ENCODE measurements around the gene NECTIN3. TPM values are rescaled to one million over a fixed set of nuclear protein-coding genes. Genes with fewer than 3 reads are reported as not detected.
A peak's percentile ranks its signal among the peaks of the same experiment; 100 is the strongest.

The NECTIN3 gene, protein sequence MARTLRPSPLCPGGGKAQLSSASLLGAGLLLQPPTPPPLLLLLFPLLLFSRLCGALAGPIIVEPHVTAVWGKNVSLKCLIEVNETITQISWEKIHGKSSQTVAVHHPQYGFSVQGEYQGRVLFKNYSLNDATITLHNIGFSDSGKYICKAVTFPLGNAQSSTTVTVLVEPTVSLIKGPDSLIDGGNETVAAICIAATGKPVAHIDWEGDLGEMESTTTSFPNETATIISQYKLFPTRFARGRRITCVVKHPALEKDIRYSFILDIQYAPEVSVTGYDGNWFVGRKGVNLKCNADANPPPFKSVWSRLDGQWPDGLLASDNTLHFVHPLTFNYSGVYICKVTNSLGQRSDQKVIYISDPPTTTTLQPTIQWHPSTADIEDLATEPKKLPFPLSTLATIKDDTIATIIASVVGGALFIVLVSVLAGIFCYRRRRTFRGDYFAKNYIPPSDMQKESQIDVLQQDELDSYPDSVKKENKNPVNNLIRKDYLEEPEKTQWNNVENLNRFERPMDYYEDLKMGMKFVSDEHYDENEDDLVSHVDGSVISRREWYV
- total RNA-seq = 10 to 100 TPM; 19.3 to 31.8 TPM
- 10 to 100 TPM in 1 of 2 donors, 1 to 10 TPM in 1; 9.0 to 11.2 TPM for polyA plus RNA-seq

- peak; percentile 78 for DNase-seq (ENCODE audit: low spot score)
- peak within 1 kb of the TSS; percentile 88 to 98 (median 91) for H3K4me3 ChIP-seq (ENCODE audit: low read depth in 1 of 3, low read length in 3 of 3)
- TF ChIP-seq REST (IDR thresholded peaks at IDR 0.05) = peak; percentile 44
- TF ChIP-seq FOXA1 (IDR thresholded peaks at IDR 0.05) = no peak
- TF ChIP-seq, protein P1, sequence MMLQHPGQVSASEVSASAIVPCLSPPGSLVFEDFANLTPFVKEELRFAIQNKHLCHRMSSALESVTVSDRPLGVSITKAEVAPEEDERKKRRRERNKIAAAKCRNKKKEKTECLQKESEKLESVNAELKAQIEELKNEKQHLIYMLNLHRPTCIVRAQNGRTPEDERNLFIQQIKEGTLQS (IDR thresholded peaks at IDR 0.05) = peak; percentile 33
- TF ChIP-seq FOXA2 (IDR thresholded peaks at IDR 0.05) = no peak
- TF ChIP-seq, protein P2, sequence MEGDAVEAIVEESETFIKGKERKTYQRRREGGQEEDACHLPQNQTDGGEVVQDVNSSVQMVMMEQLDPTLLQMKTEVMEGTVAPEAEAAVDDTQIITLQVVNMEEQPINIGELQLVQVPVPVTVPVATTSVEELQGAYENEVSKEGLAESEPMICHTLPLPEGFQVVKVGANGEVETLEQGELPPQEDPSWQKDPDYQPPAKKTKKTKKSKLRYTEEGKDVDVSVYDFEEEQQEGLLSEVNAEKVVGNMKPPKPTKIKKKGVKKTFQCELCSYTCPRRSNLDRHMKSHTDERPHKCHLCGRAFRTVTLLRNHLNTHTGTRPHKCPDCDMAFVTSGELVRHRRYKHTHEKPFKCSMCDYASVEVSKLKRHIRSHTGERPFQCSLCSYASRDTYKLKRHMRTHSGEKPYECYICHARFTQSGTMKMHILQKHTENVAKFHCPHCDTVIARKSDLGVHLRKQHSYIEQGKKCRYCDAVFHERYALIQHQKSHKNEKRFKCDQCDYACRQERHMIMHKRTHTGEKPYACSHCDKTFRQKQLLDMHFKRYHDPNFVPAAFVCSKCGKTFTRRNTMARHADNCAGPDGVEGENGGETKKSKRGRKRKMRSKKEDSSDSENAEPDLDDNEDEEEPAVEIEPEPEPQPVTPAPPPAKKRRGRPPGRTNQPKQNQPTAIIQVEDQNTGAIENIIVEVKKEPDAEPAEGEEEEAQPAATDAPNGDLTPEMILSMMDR (IDR thresholded peaks at IDR 0.05; ENCODE audit: low read depth, low read length, missing input control) = no peak
- TF ChIP-seq TAF1 (conservative IDR thresholded peaks at IDR 0.05) = peak; percentile 57
- peak; percentile 44 to 57 for TF ChIP-seq RXRA (IDR thresholded peaks at IDR 0.05)
- TF ChIP-seq, protein P3, sequence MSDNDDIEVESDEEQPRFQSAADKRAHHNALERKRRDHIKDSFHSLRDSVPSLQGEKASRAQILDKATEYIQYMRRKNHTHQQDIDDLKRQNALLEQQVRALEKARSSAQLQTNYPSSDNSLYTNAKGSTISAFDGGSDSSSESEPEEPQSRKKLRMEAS (IDR thresholded peaks at IDR 0.05) = peak; percentile 85
- peak; percentile 49 for TF ChIP-seq NR2F2 (IDR thresholded peaks at IDR 0.05)
- peak; percentile 69 for TF ChIP-seq ZBTB33 (IDR thresholded peaks at IDR 0.05)
- peak in 1 of 2 donors; percentile 60 for TF ChIP-seq EGR1 (IDR thresholded peaks at IDR 0.05; ENCODE audit: low read depth in 2 of 2)
- TF ChIP-seq HNF4A (conservative IDR thresholded peaks at IDR 0.05) = peak; percentile 23 to 49
- peak; percentile 38 to 44 for TF ChIP-seq RAD21 (IDR thresholded peaks at IDR 0.05)
- TF ChIP-seq HNF4G (IDR thresholded peaks at IDR 0.05) = no peak
- TF ChIP-seq GABPA (IDR thresholded peaks at IDR 0.05 in 1 of 2, conservative IDR thresholded peaks at IDR 0.05 in 1 of 2) = no peak
- TF ChIP-seq JUND (IDR thresholded peaks at IDR 0.05) = peak in 1 of 2 donors; percentile 37
- TF ChIP-seq YY1 (IDR thresholded peaks at IDR 0.05) = no peak
- peak; percentile 91 for TF ChIP-seq SP1 (IDR thresholded peaks at IDR 0.05)
- no peaks in the 10 kb centered on the region for H3K9me3 ChIP-seq (ENCODE audit: control insufficient read depth in 4 of 4, low read length in 3 of 4)
- H3K27ac ChIP-seq (ENCODE audit: low read depth in 1 of 2, low read length in 2 of 2) = peak within 1 kb of the TSS; percentile 79 to 82
- H3K27me3 ChIP-seq (ENCODE audit: control insufficient read depth in 4 of 4, insufficient read depth in 4 of 4, low read length in 3 of 4) = no peaks in the 10 kb centered on the region
- no peaks in the 10 kb centered on the region for H3K36me3 ChIP-seq (ENCODE audit: control insufficient read depth in 4 of 4, insufficient read depth in 3 of 4, low read depth in 1 of 4, low read length in 3 of 4)
- H3K9ac ChIP-seq (ENCODE audit: low read depth in 1 of 2, low read length in 2 of 2) = peak within 1 kb of the TSS; percentile 72 to 92
- WGBS = under 1% methylated on average over 79 of the region's 79 CpGs
- H3K4me1 ChIP-seq (ENCODE audit: control insufficient read depth in 4 of 4, insufficient read depth in 4 of 4, low read length in 3 of 4) = peaks cover 2 to 42% (median 24%) of the 10 kb centered on the region in 4 donors
Measured at GRCh38 chr3:111071257-111072030, at the start of gene NECTIN3. TSS of gene NECTIN3 (plus strand) at chr3:111071816. CDS start at chr3:111072018, 202 bp downstream.

All from liver (tissue), 9 donors.